GM12875 (cell line): ENCODE measurements around the gene C6orf132.

ENCODE experiments used
- H3K4me3 ChIP-seq: one replicate; pipeline ENCODE4 v1.5.1; 2011; ENCODE audit warnings: low read depth, low read length, control low read depth
- CTCF ChIP-seq: IDR thresholded peaks from 2 replicates; pipeline ENCODE4 v1.5.1; 2011; ENCODE audit warnings: low read depth, mild to moderate bottlenecking, control low read depth, inconsistent platforms, low read length, moderate library complexity, borderline replicate concordance; ENCODE audit not compliant: insufficient read depth

Gene C6orf132

GRCh38 chr6:42051268-42051653, 91.2 kb downstream of the C6orf132 start:
- TF ChIP-seq CTCF = no peak
- no peak overlapping the region for H3K4me3 ChIP-seq
